K562 (cell line): ENCODE results near the gene HCST. TPM values are rescaled to one million over a fixed set of nuclear protein-coding genes. Genes with fewer than 3 reads are reported as not detected.
"Not testable (repeated sequence)": the region's sequence is repeated elsewhere in the genome, so short reads cannot be mapped to it uniquely, and the experiment has no call there.

Source experiments
- ATAC-seq: fragments of 200-7000 bp; cut with Tn5 transposase; 3 replicates; pipeline ENCODE4 v1.9.1; 2020; ENCODE audit warnings: moderate library complexity
- BruUV-seq: library from RNA; stranded (reverse); fragments of 400-500 nt; replicated peaks from 2 replicates; lab custom pipeline; 2021; lab: Mats Ljungman, UMichigan
- CTCF ChIA-PET: fragments of 300-600 bp; formaldehyde crosslinking; extraction: SDS; loops from one replicate; lab custom pipeline; 2021; ENCODE audit warnings: low intra/inter-chr PET ratio; lab: Yijun Ruan, JAX
- POLR2A ChIA-PET: fragments of 300-600, 350-650 bp; sonication (Branson Sonifier 250); formaldehyde crosslinking; extraction: SDS; loops from one replicate; lab custom pipeline; 2021; ENCODE audit warnings: antibody characterized with exemption, inconsistent platforms; lab: Yijun Ruan, JAX
- DNase-seq, 4 experiments: peaks; one replicate each; pipeline versions ENCODE4 v3.0.0 to v3.0.0-alpha.2; 2011 to 2018; ENCODE audit warnings: low spot score in 3 of 4, mixed read lengths in 3 of 4; ENCODE audit errors: extremely low read depth in 1 of 4
- FAIRE-seq: peaks from 2 replicates; lab custom pipeline; 2011; peaks lifted over from hg19 to GRCh38; lab: Jason Lieb, UNC
- H2AFZ ChIP-seq: 2 replicates; pipeline ENCODE4 v1.6.0; 2011; ENCODE audit warnings: low read depth, low read length, control low read depth, inconsistent platforms
- H3K27ac ChIP-seq: fragments of 200-600 bp; 3 replicates; pipeline ENCODE4 v1.8.0; 2011; ENCODE audit warnings: low read depth, mild to moderate bottlenecking, control low read depth, inconsistent platforms, low read length, moderate library complexity, mixed read lengths; ENCODE audit errors: extremely low read depth
- H3K27me3 ChIP-seq, 2 experiments: fragments of 300-600 bp in 1 of 2; 2 replicates in 1 of 2; 3 replicates in 1 of 2; pipeline versions ENCODE4 v1.6.0 to v1.8.0; 2011; ENCODE audit warnings: inconsistent platforms in 2 of 2, low read length in 2 of 2, mild to moderate bottlenecking in 1 of 2, mixed read lengths in 1 of 2, moderate library complexity in 1 of 2; ENCODE audit not compliant: control insufficient read depth in 2 of 2, insufficient read depth in 2 of 2
- H3K36me3 ChIP-seq: fragments of 300-600 bp; 3 replicates; pipeline ENCODE4 v1.8.0; 2011; ENCODE audit warnings: mild to moderate bottlenecking, low read length, inconsistent platforms; ENCODE audit not compliant: control insufficient read depth, insufficient read depth
- H3K4me1 ChIP-seq, 2 experiments: fragments of 200-600 bp in 1 of 2; replicated peaks in 1 of 2; 2 replicates in 1 of 2; 3 replicates in 1 of 2; pipeline versions ENCODE4 v1.5.1 to v1.8.0; 2011; ENCODE audit warnings: inconsistent platforms in 2 of 2, low read length in 2 of 2, mild to moderate bottlenecking in 1 of 2, mixed read lengths in 1 of 2, moderate library complexity in 1 of 2; ENCODE audit not compliant: control insufficient read depth in 2 of 2, insufficient read depth in 2 of 2
- H3K4me2 ChIP-seq: 2 replicates; pipeline ENCODE4 v1.6.1; 2011; ENCODE audit warnings: low read length, control low read depth, inconsistent platforms, mixed read lengths; ENCODE audit not compliant: insufficient read depth
- H3K4me3 ChIP-seq: fragments of 200-600 bp; sonication (generic), shearing (Covaris generic); 2 replicates; pipeline ENCODE4 v1.5.1; 2016; ENCODE audit warnings: control low read depth, inconsistent platforms
- H3K79me2 ChIP-seq: fragments of 200-600 bp; 3 replicates; pipeline ENCODE4 v1.8.0; 2011; ENCODE audit warnings: low read length, inconsistent platforms; ENCODE audit not compliant: control insufficient read depth, insufficient read depth
- H3K9ac ChIP-seq, 2 experiments: 2 replicates each; pipeline versions ENCODE4 v1.6.0 to v1.6.1; 2011; ENCODE audit warnings: low read depth in 2 of 2, low read length in 2 of 2, control low read depth in 1 of 2, inconsistent platforms in 1 of 2, mild to moderate bottlenecking in 1 of 2, mixed read lengths in 1 of 2; ENCODE audit not compliant: insufficient read depth in 1 of 2
- H3K9me1 ChIP-seq: one replicate; pipeline ENCODE4 v1.6.0; 2011; ENCODE audit warnings: inconsistent platforms, mild to moderate bottlenecking, low read length, moderate library complexity; ENCODE audit not compliant: control insufficient read depth, insufficient read depth
- H3K9me3 ChIP-seq: replicated peaks from 2 replicates; pipeline ENCODE4 v1.5.1; 2011; ENCODE audit warnings: low read depth, low read length, inconsistent platforms; ENCODE audit not compliant: control insufficient read depth, insufficient read depth
- H4K20me1 ChIP-seq: replicated peaks from 2 replicates; pipeline ENCODE4 v1.6.1; 2011; ENCODE audit warnings: low read length, inconsistent platforms, mixed read lengths; ENCODE audit not compliant: control insufficient read depth, insufficient read depth
- GABPA ChIP-seq: fragments of 200-800 bp; sonication (Bioruptor generic); conservative IDR thresholded peaks from 2 replicates; pipeline ENCODE4 v1.6.1; 2016; ENCODE audit warnings: low read depth, missing genetic modification characterization, missing compliant biosample characterization
- KAT8 ChIP-seq: fragments of 450-650 bp; IDR thresholded peaks from 2 replicates; pipeline ENCODE4 v1.6.1; 2016; ENCODE audit warnings: low read depth, mild to moderate bottlenecking
- WHSC1 ChIP-seq: IDR thresholded peaks from one replicate; pipeline ENCODE4 v1.6.1; 2012; ENCODE audit warnings: low read length, control low read depth, inconsistent platforms
- ZC3H4 ChIP-seq: sonication (generic); formaldehyde crosslinking; IDR thresholded peaks from 2 replicates; pipeline ENCODE4 v1.9.0; 2021; ENCODE audit warnings: missing genetic modification reagents, borderline replicate concordance
- ZFP91 ChIP-seq: sonication (generic); formaldehyde crosslinking; IDR thresholded peaks from 2 replicates; pipeline ENCODE4 v1.8.0; 2022; ENCODE audit warnings: mild to moderate bottlenecking, missing genetic modification reagents
- ZNF12 ChIP-seq: sonication (generic); formaldehyde crosslinking; IDR thresholded peaks from 2 replicates; pipeline ENCODE4 v1.4.0; 2020; ENCODE audit warnings: mild to moderate bottlenecking, missing genetic modification reagents
- ZNF143 ChIP-seq: sonication (generic); formaldehyde crosslinking; IDR thresholded peaks from 2 replicates; pipeline ENCODE4 v1.9.0; 2022; ENCODE audit warnings: mild to moderate bottlenecking, missing genetic modification reagents
- ZNF740 ChIP-seq, 3 experiments: fragments of 200-800 bp in 1 of 3; sonication (Bioruptor generic) in 1 of 3; sonication (generic) in 1 of 3; formaldehyde crosslinking in 1 of 3; IDR thresholded peaks; 2 replicates each; pipeline versions ENCODE4 v1.6.1 to v1.8.0; 2016 to 2022; ENCODE audit warnings: mild to moderate bottlenecking in 2 of 3, missing compliant biosample characterization in 2 of 3, missing genetic modification characterization in 2 of 3, missing genetic modification reagents in 1 of 3
- ZNF830 ChIP-seq: fragments of 250-450 bp; sonication (Bioruptor Pico); IDR thresholded peaks from 2 replicates; pipeline ENCODE4 v1.5.0; 2021; ENCODE audit warnings: mild to moderate bottlenecking
- WGBS: fragments of 100-300 bp; shearing (Covaris generic); methylation state at CpG from one replicate; pipeline ENCODE4 v1.1.6; 2016; ENCODE audit warnings: low coverage, mixed read lengths; ENCODE audit not compliant: insufficient coverage; ENCODE audit errors: missing lambda C conversion rate; 5-methylcytosine and 5-hydroxymethylcytosine counted together
- in situ Hi-C: fragments of 300-500 bp; cut with MboI; formaldehyde crosslinking; loops from 4 replicates; pipeline ENCODE4 v1.15.0; 2018; ENCODE audit warnings: inconsistent platforms, mixed read lengths
- intact Hi-C: fragments of 100-400 bp; cut with micrococcal nuclease; formaldehyde crosslinking; loops from 2 replicates; pipeline ENCODE4 v1.14.2; 2022
- polyA plus RNA-seq, 8 experiments: library from polyadenylated mRNA; depleted of rRNA in 4 of 8; stranded (reverse) in 5 of 8; unstranded in 3 of 8; fragments of >200 nt; fragmentation: Nextera tagmentation in 2 of 8; fragmentation: Illumina TruSeq in 1 of 8; extraction: Ambion mirVana in 2 of 8; extraction: Trizol in 1 of 8; gene quantifications; 2 replicates each; pipeline versions ENCODE4 v1.2.1 to v1.2.3, GENCODE V29; 2011 to 2014; ENCODE audit warnings: inconsistent platforms in 1 of 8, missing spikeins in 1 of 8
- total RNA-seq, 7 experiments: library from RNA; depleted of rRNA in 6 of 7; stranded (reverse); fragments of >200 nt in 6 of 7; fragmentation: Illumina TruSeq in 2 of 7; extraction: Trizol in 2 of 7; gene quantifications; 2 replicates each; pipeline versions ENCODE4 v1.2.1 to v1.2.3, GENCODE V29; 2011 to 2021; ENCODE audit warnings: low replicate concordance in 1 of 7

HCST gene
- total and polyA plus RNA-seq, 9 of the 15 experiments (the other 6 are each of a cell fraction or from before 2014, with no cell fraction given), result 0.29 to 1.9 (median 0.95) TPM; not detected in 2

- CTCF ChIA-PET, ATAC-seq, H4K20me1 ChIP-seq: not testable (repeated sequence)
Measured at GRCh38 chr19:35891819-35892218, 10.5 kb upstream of the HCST start.

GRCh38 chr19:35894342-35894741, 8.0 kb upstream of the HCST start:
- Histone ChIP-seq H3K4me1 (peaks cover 0 to 19% of the 10 kb centered on the region in 2 experiments; a peak in 2 of 5 replicates), H3K4me3 (no peak overlapping the region), H3K9ac (no peak overlapping the region), H3K79me2 (peaks cover 10% of the 10 kb centered on the region; the same call in 2 of the 3 replicates), H3K27ac (no peak overlapping the region), H3K36me3 (peaks cover 51% of the 10 kb centered on the region; the same call in 2 of the 3 replicates), H3K9me3 (no peaks in the 10 kb centered on the region), H3K4me2 (no peak overlapping the region), H2AFZ (no peak overlapping the region), H3K27me3 (no peaks in the 10 kb centered on the region), H4K20me1 (no peaks in the 10 kb centered on the region), H3K9me1 (no peaks in the 10 kb centered on the region)
- intact Hi-C loops (no loop called here), in situ Hi-C loops (no loop called here)
- ATAC-seq (no peak), DNase-seq (no peak), FAIRE-seq (no peak)
- ChIA-PET CTCF (interaction anchor here (0.7 kb wide), 1 partner anchor 12 kb away, joined by 5 read pairs; no protein-coding TSS in a partner anchor), POLR2A (interaction anchor here (0.7 to 1.1 kb wide), 3 partner anchors 9 to 11 kb away, joined by 3 to 5 read pairs (median 3); no protein-coding TSS in a partner anchor)
- no TSS peak for BruUV-seq
- WGBS, result 100% methylated on average over 2 of the region's 2 CpGs
- TF ChIP-seq ZNF12 (CRISPR knock-in tag) (no peak), KAT8 (no peak), ZC3H4 (CRISPR knock-in tag) (no peak), ZNF143 (CRISPR knock-in tag) (no peak), ZNF740 (CRISPR knock-in tag; IDR thresholded peaks at IDR 0.05) (no peak), ZNF740 (tag; IDR thresholded peaks at IDR 0.05) (no peak), ZFP91 (CRISPR knock-in tag) (no peak), GABPA (tag) (no peak), ZNF830 (no peak), WHSC1 (no peak)

More at GRCh38 chr19:35891819-35892218, 10.5 kb upstream of the HCST start:
- DNase-seq, H3K9me1 ChIP-seq, FAIRE-seq, H3K27me3 ChIP-seq, H3K79me2 ChIP-seq, H3K9ac ChIP-seq, intact Hi-C loops, H3K9me3 ChIP-seq, H3K4me2 ChIP-seq, in situ Hi-C loops, H3K4me1 ChIP-seq, H3K4me3 ChIP-seq, H2AFZ ChIP-seq, H3K27ac ChIP-seq, BruUV-seq: not testable (repeated sequence)
- H3K36me3 ChIP-seq, result peaks cover 52% of the 10 kb centered on the region; the same call in 2 of the 3 replicates
- 90% methylated on average over 3 of the region's 3 CpGs for WGBS
- POLR2A ChIA-PET, result interaction anchor here (0.8 to 1.4 kb wide), 4 partner anchors 8 to 20 kb away, joined by 3 to 6 read pairs (median 4); no protein-coding TSS in a partner anchor
